GOT3 (cell line): ENCODE measurements around the gene TAS2R9.
"Not testable (repeated sequence)": the region's sequence is repeated elsewhere in the genome, so short reads cannot be mapped to it uniquely, and the experiment has no call there.

Source experiments
- DNase-seq: peaks from one replicate; lab custom pipeline; 2025; ENCODE audit warnings: mixed read lengths; lab: John Stamatoyannopoulos, UW

TAS2R9 gene

GRCh38 chr12:10810068-10810467 lies at the start of gene TAS2R9:
TSS of gene TAS2R9 (minus strand) at chr12:10810168. CDS start at chr12:10810075, 93 bp downstream.
- no peak for DNase-seq

GRCh38 chr12:10855807-10856206 lies 45.8 kb upstream of the TAS2R9 start:
- no peak for DNase-seq

GRCh38 chr12:10853776-10854175 lies 43.8 kb upstream of the TAS2R9 start:
- DNase-seq, result no peak

GRCh38 chr12:10851243-10851858 lies 41.4 kb upstream of the TAS2R9 start:
- DNase-seq, result no peak

GRCh38 chr12:10849425-10849878 lies 39.5 kb upstream of the TAS2R9 start, which contains the start of gene PRR4:
TSS of gene PRR4 (minus strand) at chr12:10849475. CDS start at chr12:10849437, 38 bp downstream.
- no peak for DNase-seq

GRCh38 chr12:10847744-10848143 lies 37.8 kb upstream of the TAS2R9 start:
- no peak for DNase-seq

- no peak for DNase-seq
Measured at GRCh38 chr12:10842862-10843261, 32.9 kb upstream of the TAS2R9 start.

GRCh38 chr12:10838461-10838860 lies 28.5 kb upstream of the TAS2R9 start:
- no peak for DNase-seq

- DNase-seq, result no peak
Measured at GRCh38 chr12:10829994-10830393, 20.0 kb upstream of the TAS2R9 start.

GRCh38 chr12:10826258-10826657 lies 16.3 kb upstream of the TAS2R9 start, which contains the start of gene TAS2R10:
TSS of gene TAS2R10 (minus strand) at chr12:10826358. CDS start at chr12:10826269, 89 bp downstream.
- no peak for DNase-seq

GRCh38 chr12:10824957-10825356 lies 15.0 kb upstream of the TAS2R9 start:
- no peak for DNase-seq

- no peak for DNase-seq
Measured at GRCh38 chr12:10811883-10812536, 2.0 kb upstream of the TAS2R9 start.

GRCh38 chr12:10807186-10807585 lies 2.8 kb downstream of the TAS2R9 start, which contains the start of gene TAS2R8:
TSS of gene TAS2R8 (minus strand) at chr12:10807286. CDS start at chr12:10806980, 306 bp downstream.
- DNase-seq, result no peak

GRCh38 chr12:10802587-10802986 lies 7.4 kb downstream of the TAS2R9 start, which contains the start of gene TAS2R7:
TSS of gene TAS2R7 (minus strand) at chr12:10802627. CDS start at chr12:10802570, 57 bp downstream.
- no peak for DNase-seq

- no peak for DNase-seq
Measured at GRCh38 chr12:10801741-10802140, 8.2 kb downstream of the TAS2R9 start.

GRCh38 chr12:10794222-10794621 lies 15.7 kb downstream of the TAS2R9 start:
- no peak for DNase-seq

GRCh38 chr12:10791769-10792168 lies 18.2 kb downstream of the TAS2R9 start:
- DNase-seq, result not testable (repeated sequence)

GRCh38 chr12:10783252-10783651 lies 26.7 kb downstream of the TAS2R9 start:
- DNase-seq, result no peak

- no peak for DNase-seq
Measured at GRCh38 chr12:10779103-10779502, 30.9 kb downstream of the TAS2R9 start.

GRCh38 chr12:10771132-10771733 lies 38.7 kb downstream of the TAS2R9 start:
- DNase-seq, result no peak

GRCh38 chr12:10759657-10760056 lies 50.3 kb downstream of the TAS2R9 start:
- no peak for DNase-seq
